ENCODE data around the gene LEF1. TPM values are rescaled to one million over a fixed set of nuclear protein-coding genes. Genes with fewer than 3 reads are reported as not detected.

The LEF1 gene
- total RNA-seq (2021) (2.8 and 3.4 TPM in 2 replicates), Bru-seq, nascent RNA (percentile 38 among the genes with signal in this experiment), BruChase-seq, experiment 1, labeled RNA remaining after a 2-hour chase (percentile 25 among the genes with signal in this experiment), BruChase-seq, experiment 2, labeled RNA remaining after a 6-hour chase (percentile 25 among the genes with signal in this experiment)
- long read RNA-seq, partial matches to known transcripts = 0 of 4 reads
- long read RNA-seq, other reads (novel, unspliced or antisense) = 1 of 4 reads

DNA sequence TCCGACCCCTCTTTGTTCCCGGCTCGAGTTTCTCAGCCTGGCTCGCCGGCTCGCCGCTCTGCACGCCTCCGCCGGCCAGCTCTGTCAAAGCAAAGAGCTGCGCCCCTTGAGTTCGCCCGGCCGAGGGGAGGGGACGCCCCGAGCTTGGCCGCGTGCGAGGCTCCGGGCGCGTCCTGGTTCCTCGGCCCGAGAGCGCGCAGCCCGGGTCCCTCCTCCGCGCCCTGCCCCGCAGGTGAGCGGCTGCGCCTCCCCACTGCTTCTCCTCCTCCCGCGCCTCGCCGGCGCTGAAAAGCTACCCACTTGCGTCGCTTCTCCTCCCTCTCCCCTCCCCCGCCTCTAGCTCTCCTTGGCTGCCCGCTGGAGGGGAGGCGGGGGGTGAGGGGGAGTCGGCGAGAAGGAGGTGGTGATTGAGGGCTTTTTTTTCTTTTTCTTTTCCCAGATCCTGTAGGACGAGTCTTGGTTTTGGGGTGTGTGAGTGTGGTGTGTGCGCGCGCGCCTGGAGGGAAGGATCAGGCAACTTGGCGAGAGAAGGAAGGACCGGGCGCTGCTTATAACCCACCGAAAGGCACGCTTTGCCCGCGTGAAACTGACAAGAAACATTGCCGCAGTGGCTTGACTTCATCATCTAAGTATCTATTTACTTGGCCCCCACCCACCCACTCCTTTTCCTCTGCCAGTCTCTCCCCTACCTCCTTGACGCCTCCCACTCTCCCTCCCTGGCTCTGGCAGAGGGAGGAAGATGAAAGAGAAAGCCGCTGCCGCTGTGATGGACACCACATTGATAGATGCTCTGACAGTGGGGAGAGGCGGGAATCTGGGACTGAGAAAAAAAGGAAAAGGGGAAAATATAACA lies at the start of gene LEF1:
Gene LEF1 (minus strand): TSS at position 262 of the 853 bp plus-strand sequence. CDS start 1,165 bp downstream, outside the sequence.
- H3K4me3 ChIP-seq = peak within 1 kb of the TSS; percentile 75
- H4K20me1 ChIP-seq (ENCODE audit: insufficient read depth) = no peaks in the 10 kb centered on the region
- no peaks in the 10 kb centered on the region for H3K79me2 ChIP-seq (ENCODE audit: low read depth)
- ChIA-PET CTCF (no interaction called here), POLR2A (ENCODE audit: unreplicated experiment) (interaction anchor here (0.6 kb wide), 1 partner anchor 151 kb away, joined by 4 read pairs; no protein-coding TSS in a partner anchor)
- intact Hi-C loops (cut with micrococcal nuclease; ENCODE audit: unreplicated experiment) = no loop called here
- H3K27ac ChIP-seq = no peak within 1 kb of the TSS
- H2AFZ ChIP-seq = peak within 1 kb of the TSS; percentile 94
- H3K9me2 ChIP-seq (ENCODE audit: insufficient read depth) = no peaks in the 10 kb centered on the region
- DNase-seq = peak; percentile 60 to 63
- no TSS peak for BruUV-seq (replicated peaks)
- H3K36me3 ChIP-seq (ENCODE audit: low read depth) = no peaks in the 10 kb centered on the region
- H3K27me3 ChIP-seq (ENCODE audit: insufficient read depth, low read depth) = no peaks in the 10 kb centered on the region
- H3K9me3 ChIP-seq (ENCODE audit: insufficient read depth, low read depth) = no peaks in the 10 kb centered on the region
- H3K4me1 ChIP-seq (replicated peaks; ENCODE audit: insufficient read depth) = peaks cover 5% of the 10 kb centered on the region; the same call in 1 of the 2 replicates
- peak within 1 kb of the TSS; percentile 85 for H3K4me2 ChIP-seq
- TF ChIP-seq EZH2 (IDR thresholded peaks at IDR 0.05; ENCODE audit: low read depth) = no peak
- TF ChIP-seq, protein P1, sequence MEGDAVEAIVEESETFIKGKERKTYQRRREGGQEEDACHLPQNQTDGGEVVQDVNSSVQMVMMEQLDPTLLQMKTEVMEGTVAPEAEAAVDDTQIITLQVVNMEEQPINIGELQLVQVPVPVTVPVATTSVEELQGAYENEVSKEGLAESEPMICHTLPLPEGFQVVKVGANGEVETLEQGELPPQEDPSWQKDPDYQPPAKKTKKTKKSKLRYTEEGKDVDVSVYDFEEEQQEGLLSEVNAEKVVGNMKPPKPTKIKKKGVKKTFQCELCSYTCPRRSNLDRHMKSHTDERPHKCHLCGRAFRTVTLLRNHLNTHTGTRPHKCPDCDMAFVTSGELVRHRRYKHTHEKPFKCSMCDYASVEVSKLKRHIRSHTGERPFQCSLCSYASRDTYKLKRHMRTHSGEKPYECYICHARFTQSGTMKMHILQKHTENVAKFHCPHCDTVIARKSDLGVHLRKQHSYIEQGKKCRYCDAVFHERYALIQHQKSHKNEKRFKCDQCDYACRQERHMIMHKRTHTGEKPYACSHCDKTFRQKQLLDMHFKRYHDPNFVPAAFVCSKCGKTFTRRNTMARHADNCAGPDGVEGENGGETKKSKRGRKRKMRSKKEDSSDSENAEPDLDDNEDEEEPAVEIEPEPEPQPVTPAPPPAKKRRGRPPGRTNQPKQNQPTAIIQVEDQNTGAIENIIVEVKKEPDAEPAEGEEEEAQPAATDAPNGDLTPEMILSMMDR (conservative IDR thresholded peaks at IDR 0.05) = no peak
- no peaks in the 10 kb centered on the region for H3F3A ChIP-seq (ENCODE audit: insufficient read depth, low read depth)

DNA sequence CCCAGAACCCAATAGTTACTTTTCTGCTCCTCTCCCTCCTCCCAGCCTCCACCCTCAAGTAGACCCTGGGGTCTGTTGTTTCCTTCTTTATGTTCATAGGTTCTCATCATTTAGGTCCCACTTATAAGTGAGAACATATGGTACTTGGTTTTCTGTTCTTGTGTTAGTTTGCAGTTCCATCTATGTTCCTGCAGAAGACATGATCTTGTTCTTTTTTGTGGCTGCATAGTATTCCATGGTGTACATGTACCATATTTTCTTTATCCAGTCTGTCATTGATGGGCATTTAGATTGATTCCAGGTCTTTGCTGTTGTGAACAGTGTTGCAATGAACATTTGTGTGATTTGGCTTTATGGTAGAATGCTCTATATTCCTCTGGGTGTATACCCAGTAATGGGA lies 47.8 kb upstream of the LEF1 start:
- H3K4me3 ChIP-seq = no peak overlapping the region
- no peaks in the 10 kb centered on the region for H4K20me1 ChIP-seq (ENCODE audit: insufficient read depth)
- no peaks in the 10 kb centered on the region for H3K79me2 ChIP-seq (ENCODE audit: low read depth)
- H3K4me1 ChIP-seq (replicated peaks; ENCODE audit: insufficient read depth) = no peaks in the 10 kb centered on the region
- CTCF ChIA-PET = no interaction called here
- no TSS peak for BruUV-seq (replicated peaks)
- no peaks in the 10 kb centered on the region for H3F3A ChIP-seq (ENCODE audit: insufficient read depth, low read depth)
- H3K4me2 ChIP-seq = no peak overlapping the region
- intact Hi-C loops (cut with micrococcal nuclease; ENCODE audit: unreplicated experiment) = no loop called here
- POLR2A ChIA-PET (ENCODE audit: unreplicated experiment) = no interaction called here
- TF ChIP-seq, protein P1 (conservative IDR thresholded peaks at IDR 0.05) = no peak
- no peak for TF ChIP-seq EZH2 (IDR thresholded peaks at IDR 0.05; ENCODE audit: low read depth)
- H3K9me3 ChIP-seq (ENCODE audit: insufficient read depth, low read depth) = no peaks in the 10 kb centered on the region
- H3K36me3 ChIP-seq (ENCODE audit: low read depth) = no peaks in the 10 kb centered on the region
- no peaks in the 10 kb centered on the region for H3K9me2 ChIP-seq (ENCODE audit: insufficient read depth)
- H3K27me3 ChIP-seq (ENCODE audit: insufficient read depth, low read depth) = no peaks in the 10 kb centered on the region
- DNase-seq = no peak
- no peak overlapping the region for H3K27ac ChIP-seq
- H2AFZ ChIP-seq = no peak overlapping the region

DNA sequence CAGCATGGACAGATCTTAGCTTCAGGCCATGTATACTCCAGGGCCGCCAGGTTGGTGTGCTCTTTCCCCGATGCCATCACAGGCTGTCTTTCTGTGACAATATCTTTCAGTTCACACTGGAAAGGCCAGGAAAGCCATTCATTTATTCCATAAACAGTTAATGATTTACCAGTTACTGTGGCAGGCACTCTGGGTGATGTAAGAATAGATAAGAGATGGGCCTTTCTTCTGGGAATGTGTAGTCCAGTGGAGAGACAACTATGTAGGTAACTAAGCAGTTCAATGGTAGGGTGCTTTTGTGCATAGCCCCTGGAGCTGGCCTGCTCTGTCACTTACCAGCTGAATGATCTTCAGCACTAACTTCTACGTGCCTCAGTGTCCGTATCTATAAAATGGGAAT lies 46.3 kb upstream of the LEF1 start:
- Histone ChIP-seq H3K4me1 (replicated peaks; ENCODE audit: insufficient read depth) (no peaks in the 10 kb centered on the region), H2AFZ (no peak overlapping the region), H3K9me3 (ENCODE audit: insufficient read depth, low read depth) (no peaks in the 10 kb centered on the region), H3F3A (ENCODE audit: insufficient read depth, low read depth) (no peaks in the 10 kb centered on the region), H3K4me2 (no peak overlapping the region), H3K4me3 (no peak overlapping the region), H4K20me1 (ENCODE audit: insufficient read depth) (no peaks in the 10 kb centered on the region), H3K9me2 (ENCODE audit: insufficient read depth) (no peaks in the 10 kb centered on the region), H3K36me3 (ENCODE audit: low read depth) (no peaks in the 10 kb centered on the region), H3K27ac (no peak overlapping the region), H3K27me3 (ENCODE audit: insufficient read depth, low read depth) (no peaks in the 10 kb centered on the region), H3K79me2 (ENCODE audit: low read depth) (no peaks in the 10 kb centered on the region)
- no TSS peak for BruUV-seq (replicated peaks)
- ChIA-PET POLR2A (ENCODE audit: unreplicated experiment) (no interaction called here), CTCF (no interaction called here)
- intact Hi-C loops (cut with micrococcal nuclease; ENCODE audit: unreplicated experiment) = no loop called here
- no peak for DNase-seq
- TF ChIP-seq EZH2 (IDR thresholded peaks at IDR 0.05; ENCODE audit: low read depth) = no peak
- TF ChIP-seq, protein P1 (conservative IDR thresholded peaks at IDR 0.05) = no peak
